ENCODE data around the gene RALGAPA1. TPM values are rescaled to one million over a fixed set of nuclear protein-coding genes. Genes with fewer than 3 reads are reported as not detected.

The RALGAPA1 gene
- total RNA-seq, 1 donor from 2014 or later, result 64.5 TPM

- Mint-ChIP-seq H3K4me1 (no peaks in the 10 kb centered on the region), H3K9me3 (no peaks in the 10 kb centered on the region), H3K27me3 (ENCODE audit: low read depth) (peaks cover 1% of the 10 kb centered on the region), H3K27ac (no peak overlapping the region), H3K36me3 (peaks cover 1% of the 10 kb centered on the region), H3K4me3 (no peak overlapping the region)
- no peak for DNase-seq (ENCODE audit: low spot score in 2 of 2, unreplicated experiment in 2 of 2)
- no peak for TF ChIP-seq CTCF (IDR thresholded peaks at IDR 0.05; ENCODE audit: unreplicated experiment)
Measured at GRCh38 chr14:35543006-35543405, 266.1 kb downstream of the RALGAPA1 start.

- no peak for DNase-seq (ENCODE audit: low spot score in 2 of 2, unreplicated experiment in 2 of 2)
- H3K9me3 Mint-ChIP-seq, result no peaks in the 10 kb centered on the region
- H3K4me3 Mint-ChIP-seq, result no peak overlapping the region
- peaks cover 8% of the 10 kb centered on the region for H3K36me3 Mint-ChIP-seq
- peaks cover 27% of the 10 kb centered on the region for H3K27me3 Mint-ChIP-seq (ENCODE audit: low read depth)
- H3K4me1 Mint-ChIP-seq, result peaks cover 5% of the 10 kb centered on the region
- no peak overlapping the region for H3K27ac Mint-ChIP-seq
- TF ChIP-seq CTCF (IDR thresholded peaks at IDR 0.05; ENCODE audit: unreplicated experiment), result no peak
Measured at GRCh38 chr14:35539969-35540368, 269.1 kb downstream of the RALGAPA1 start.

GRCh38 chr14:35535483-35536112, 273.5 kb downstream of the RALGAPA1 start:
- peaks cover 10% of the 10 kb centered on the region for H3K4me1 Mint-ChIP-seq
- no peak overlapping the region for H3K27ac Mint-ChIP-seq
- no peaks in the 10 kb centered on the region for H3K9me3 Mint-ChIP-seq
- peaks cover 8% of the 10 kb centered on the region for H3K36me3 Mint-ChIP-seq
- TF ChIP-seq CTCF (IDR thresholded peaks at IDR 0.05; ENCODE audit: unreplicated experiment), result no peak
- DNase-seq (ENCODE audit: low spot score in 2 of 2, unreplicated experiment in 2 of 2), result no peak
- peak overlapping the region; percentile 62 for H3K4me3 Mint-ChIP-seq
- H3K27me3 Mint-ChIP-seq (ENCODE audit: low read depth), result peaks cover 65% of the 10 kb centered on the region

GRCh38 chr14:35534873-35535482, 274.1 kb downstream of the RALGAPA1 start:
- Mint-ChIP-seq H3K4me3 (peak overlapping the region; percentile 62), H3K4me1 (peaks cover 10% of the 10 kb centered on the region), H3K36me3 (peaks cover 8% of the 10 kb centered on the region), H3K27ac (no peak overlapping the region), H3K27me3 (ENCODE audit: low read depth) (peaks cover 72% of the 10 kb centered on the region), H3K9me3 (no peaks in the 10 kb centered on the region)
- no peak for TF ChIP-seq CTCF (IDR thresholded peaks at IDR 0.05; ENCODE audit: unreplicated experiment)
- DNase-seq (ENCODE audit: low spot score in 2 of 2, unreplicated experiment in 2 of 2), result peak; percentile 78 to 92

- Mint-ChIP-seq H3K27me3 (ENCODE audit: low read depth) (peaks cover 78% of the 10 kb centered on the region), H3K4me3 (peak overlapping the region; percentile 57)
- DNase-seq (ENCODE audit: low spot score in 2 of 2, unreplicated experiment in 2 of 2), result no peak
Measured at GRCh38 chr14:35534208-35534872, 274.8 kb downstream of the RALGAPA1 start.

More at GRCh38 chr14:35534208-35534872, 274.8 kb downstream of the RALGAPA1 start:
- TF ChIP-seq CTCF (IDR thresholded peaks at IDR 0.05; ENCODE audit: unreplicated experiment), result no peak
- no peak overlapping the region for H3K27ac Mint-ChIP-seq
- H3K36me3 Mint-ChIP-seq, result peaks cover 8% of the 10 kb centered on the region
- no peaks in the 10 kb centered on the region for H3K9me3 Mint-ChIP-seq
- peaks cover 10% of the 10 kb centered on the region for H3K4me1 Mint-ChIP-seq

Data from mesothelial cell of epicardium (in vitro differentiated cells).